Activated CD8-positive, alpha-beta memory T cell treated with anti-CD3 and anti-CD28 coated beads, Interleukin-2, amount 50 U/mL, for 1 hour (primary cell): ENCODE data around the gene ZGPAT.

Experiments used
- DNase-seq: peaks from one replicate; pipeline ENCODE4 v3.0.0-alpha.2; 2020; ENCODE audit errors: extremely low read depth

Gene ZGPAT

DNA sequence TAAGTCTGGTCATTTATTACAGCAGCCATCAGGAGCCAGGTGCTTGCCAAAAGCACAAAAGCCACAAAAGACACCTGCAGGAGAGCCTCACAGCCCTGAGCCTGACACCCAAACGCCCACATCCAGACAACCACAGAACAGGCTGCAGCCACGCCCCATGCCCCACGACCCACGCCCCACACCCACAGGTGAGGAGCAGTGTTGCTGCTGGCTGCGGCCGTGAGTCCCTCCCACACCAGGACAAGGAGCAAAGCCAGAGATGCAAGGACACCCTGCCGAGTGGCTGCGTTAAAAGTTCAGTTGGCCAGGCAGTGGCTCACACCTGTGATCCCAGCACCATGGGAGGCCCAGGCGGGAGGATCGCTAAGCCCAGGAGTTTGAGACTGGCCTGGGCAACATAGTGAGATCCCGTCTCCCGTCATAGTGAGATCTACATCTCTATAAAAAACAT, 74.7 kb downstream of the ZGPAT start:
- no peak for DNase-seq

DNA sequence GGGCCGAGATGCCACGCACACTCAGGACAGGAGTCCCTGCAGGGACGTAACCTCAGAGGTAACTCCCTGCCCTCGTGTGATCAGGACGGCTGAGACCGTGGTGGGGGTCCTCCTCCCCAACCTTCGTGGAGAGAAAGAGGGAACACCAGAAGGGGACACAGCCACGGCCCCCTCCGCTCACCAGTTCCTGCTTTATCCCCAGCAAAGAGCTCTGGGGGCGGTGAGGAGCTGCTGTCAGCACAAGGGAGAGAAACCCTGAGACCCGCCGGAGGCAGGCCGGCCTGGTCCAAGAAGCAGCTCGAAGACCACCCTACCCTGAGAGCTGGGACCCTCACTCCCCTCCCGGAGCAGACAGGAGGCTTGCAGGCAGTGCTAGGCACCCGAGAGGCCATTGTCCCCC, 76.1 kb downstream of the ZGPAT start:
- no peak for DNase-seq

DNA sequence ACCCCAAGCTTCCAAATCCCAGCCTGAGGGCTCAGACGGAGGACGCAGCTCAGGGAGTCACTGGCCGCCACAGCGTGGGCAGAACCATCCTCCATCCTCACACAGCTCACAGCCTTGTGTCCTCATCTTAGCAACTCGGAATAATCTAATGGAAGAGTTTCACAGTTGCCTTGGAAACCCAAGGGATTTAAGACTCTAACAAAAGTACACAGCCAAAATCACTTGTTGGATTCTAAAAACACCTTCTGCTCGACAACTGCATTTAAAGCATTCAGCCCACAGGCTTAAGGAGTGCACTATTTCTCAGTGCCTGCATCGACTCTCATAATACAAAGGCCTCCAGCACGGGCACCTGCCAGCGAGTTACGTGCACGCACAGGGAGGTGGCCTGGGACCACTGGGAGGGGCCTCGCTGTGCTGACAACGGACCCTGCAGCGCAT, 77.9 kb downstream of the ZGPAT start:
- no peak for DNase-seq
